GM19328 (cell line): ENCODE results near the gene PLOD1.

Experiments used
- ATAC-seq: cut with Tn5 transposase; IDR thresholded peaks from one replicate; pipeline ENCODE4 v1.9.1; 2021; ENCODE audit warnings: mild to moderate bottlenecking, moderate library complexity; ENCODE audit not compliant: unreplicated experiment

The PLOD1 gene

DNA sequence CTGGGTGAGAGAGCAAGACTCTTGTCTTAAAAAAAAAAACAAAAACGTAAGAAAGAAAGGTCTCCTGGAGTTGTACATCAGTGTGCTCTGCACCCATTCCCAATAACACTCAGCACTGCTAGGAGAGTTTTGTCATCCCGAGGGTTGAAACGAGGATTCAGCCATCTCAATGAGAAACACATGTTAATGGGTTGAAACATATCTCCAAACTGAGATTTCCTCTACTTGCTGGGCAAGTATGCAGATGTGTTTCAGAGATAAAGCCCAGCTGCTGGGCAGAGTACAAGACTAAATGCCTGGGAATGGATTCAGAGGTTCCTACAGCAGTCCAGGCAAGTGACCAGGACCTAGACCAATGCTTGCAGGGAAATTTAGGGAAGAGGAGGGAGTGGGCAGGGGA is 43.1 kb downstream of the PLOD1 start:
- no peak for ATAC-seq

- ATAC-seq, result no peak
Measured at GRCh38 chr1:11978301-11978700, 43.8 kb downstream of the PLOD1 start.

DNA sequence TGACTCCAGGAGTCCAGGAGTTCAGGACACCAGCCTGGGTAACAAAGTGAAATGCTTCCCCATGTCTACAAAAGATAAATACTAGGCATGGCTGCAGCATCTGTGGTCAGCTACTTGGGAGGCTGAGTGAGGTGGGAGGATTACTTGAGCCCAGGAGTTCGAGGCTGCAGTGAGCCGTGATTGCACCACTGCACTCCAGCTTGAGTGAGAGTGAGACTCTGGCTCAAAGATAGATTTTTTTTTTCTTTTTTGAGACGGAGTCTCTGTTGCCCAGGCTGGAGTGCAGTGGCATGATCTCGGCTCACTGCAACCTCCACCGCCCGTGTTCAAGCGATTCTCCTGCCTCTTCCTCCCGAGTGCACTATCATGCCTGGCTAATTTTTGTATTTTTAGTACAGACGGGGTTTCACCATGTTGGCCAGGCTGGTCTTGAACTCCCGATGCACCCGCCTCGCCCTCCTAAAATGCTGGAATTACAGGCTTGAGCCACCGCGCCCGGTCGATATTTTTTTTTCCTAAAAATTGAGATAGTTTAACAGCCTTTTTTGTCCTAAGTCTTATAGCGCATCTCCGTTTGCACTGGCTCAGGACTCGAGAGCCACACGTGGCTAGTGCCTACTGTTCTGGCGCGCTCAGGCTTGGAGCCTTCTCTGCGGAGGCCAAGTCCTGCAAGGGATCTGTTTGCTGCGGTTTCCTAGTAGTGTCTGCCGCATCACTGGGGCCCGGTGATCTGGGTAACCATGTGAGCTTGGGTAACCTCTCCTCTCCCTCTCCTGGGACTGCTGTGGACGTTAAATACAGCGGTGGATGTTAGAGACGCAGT is 44.7 kb downstream of the PLOD1 start:
- no peak for ATAC-seq

DNA sequence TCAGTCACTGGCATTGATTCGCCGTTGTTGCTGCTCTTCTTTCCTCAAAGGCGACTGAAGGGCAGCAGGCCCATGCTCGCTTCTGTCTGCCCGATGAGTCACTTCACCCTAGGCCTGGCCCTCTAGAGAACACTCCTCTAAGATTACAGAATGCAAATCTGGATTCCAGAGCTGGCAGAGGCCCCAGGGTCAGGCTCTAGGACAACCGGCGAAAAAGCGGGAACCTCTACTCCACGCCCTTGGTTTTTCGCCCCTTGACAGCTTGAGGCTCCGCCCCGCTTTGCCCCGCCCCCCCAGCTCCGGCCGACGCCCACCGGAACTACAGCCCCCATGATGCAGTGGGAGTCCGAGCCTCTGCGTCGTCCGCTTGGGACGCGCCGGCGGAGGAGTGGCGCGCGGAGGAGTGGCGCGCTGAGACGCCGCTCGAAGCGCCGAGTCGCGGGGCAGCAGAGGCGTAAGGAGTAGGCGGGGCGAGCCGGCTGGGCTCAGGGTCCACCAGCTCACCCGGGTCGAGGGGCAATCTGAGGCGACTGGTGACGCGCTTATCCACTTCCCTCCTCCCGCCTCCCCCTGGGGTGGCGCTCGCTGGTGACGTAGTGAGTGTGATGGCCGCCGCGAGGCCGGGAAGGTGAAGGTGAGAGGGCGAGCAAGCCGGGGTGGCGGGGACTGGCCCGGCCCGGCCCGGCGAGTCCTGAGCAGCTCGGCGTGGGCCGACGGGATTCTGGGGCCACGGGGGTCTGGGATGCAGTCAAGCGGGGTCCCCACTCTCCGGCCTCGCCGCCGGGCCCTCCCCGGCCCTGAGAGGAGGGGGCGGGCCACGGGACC is 45.5 kb downstream of the PLOD1 start, which contains the start of gene MFN2:
Gene MFN2 (plus strand): TSS at position 594 of the 825 bp plus-strand sequence. CDS start 8,725 bp downstream, outside the sequence.
- ATAC-seq, result peak; percentile 86

DNA sequence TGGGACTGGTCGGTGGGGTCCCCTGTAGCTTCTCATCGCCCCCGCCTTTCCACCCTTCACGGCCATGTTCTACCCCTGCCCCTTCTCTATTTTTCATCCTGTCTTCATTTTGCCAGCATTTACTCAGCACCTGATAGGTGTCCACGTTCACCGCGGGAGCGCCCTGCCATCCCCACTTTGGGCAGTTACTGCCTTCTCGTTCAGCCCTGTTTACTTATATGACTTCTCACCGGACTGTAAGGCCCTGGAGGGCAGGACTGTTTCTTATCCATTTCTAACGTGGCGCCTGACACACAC is 46.1 kb downstream of the PLOD1 start:
- ATAC-seq, result no peak

- no peak for ATAC-seq
Measured at GRCh38 chr1:11981378-11982009, 47.0 kb downstream of the PLOD1 start.

DNA sequence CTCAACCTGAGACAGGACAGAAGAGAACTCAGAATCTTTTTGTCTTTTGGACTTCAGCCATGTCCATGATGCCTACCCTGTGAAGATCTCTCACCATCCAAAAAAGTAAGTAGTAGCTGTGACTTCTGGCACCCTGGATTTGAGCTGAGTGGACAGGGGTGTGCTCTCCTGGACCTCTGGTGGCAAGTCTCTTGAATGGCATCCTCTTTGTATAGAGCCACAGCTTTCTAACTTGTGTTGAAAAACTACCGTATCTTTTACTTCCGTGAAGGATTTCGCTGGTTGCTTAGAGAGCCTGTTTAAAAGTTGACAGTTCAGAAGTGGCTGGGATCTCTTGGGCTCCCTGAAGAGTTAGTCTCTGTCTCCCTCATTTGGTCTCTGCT is 47.5 kb downstream of the PLOD1 start:
- no peak for ATAC-seq

DNA sequence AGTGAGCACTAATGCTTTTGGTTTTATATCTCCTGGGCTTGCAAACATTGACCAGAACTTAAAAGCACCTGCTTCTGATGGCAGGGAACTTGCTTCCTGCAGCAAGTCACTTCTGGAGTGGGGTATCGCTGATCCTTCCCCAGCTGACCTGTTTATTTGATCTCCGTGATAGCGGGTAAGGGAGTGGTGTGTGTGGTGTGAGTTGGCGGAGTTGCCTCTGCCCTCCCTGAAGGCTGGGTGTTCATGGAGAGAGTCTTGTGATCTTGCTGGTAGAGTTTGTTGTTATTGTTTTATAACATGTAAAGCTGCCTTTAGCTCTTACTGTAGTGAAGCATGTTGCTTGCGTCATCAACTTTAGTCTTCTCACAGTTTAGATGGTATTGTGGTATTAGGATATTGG is 49.6 kb downstream of the PLOD1 start:
- no peak for ATAC-seq

- no peak for ATAC-seq
Measured at GRCh38 chr1:11984576-11984975, 50.1 kb downstream of the PLOD1 start.

- no peak for ATAC-seq
Measured at GRCh38 chr1:11985171-11985570, 50.7 kb downstream of the PLOD1 start.

DNA sequence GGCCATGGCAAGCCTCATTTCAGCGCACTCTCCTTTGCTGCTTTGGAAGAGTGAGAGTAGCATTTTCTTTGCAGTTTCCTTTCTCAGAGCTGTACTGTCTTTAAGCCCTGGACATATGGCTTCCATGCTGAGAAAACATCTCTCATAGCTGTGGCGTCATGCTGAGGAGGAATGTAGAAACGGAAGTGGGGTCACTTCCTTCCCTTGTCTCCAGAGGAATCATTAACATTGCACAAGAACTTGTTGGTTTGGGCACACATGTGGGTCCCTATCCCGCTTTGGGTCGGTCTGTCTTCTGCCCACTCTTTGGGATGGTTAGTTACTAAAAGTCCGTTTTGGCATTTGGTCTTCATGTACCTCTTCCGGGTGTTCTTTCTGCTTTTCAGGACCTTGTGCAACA is 51.3 kb downstream of the PLOD1 start:
- no peak for ATAC-seq

- ATAC-seq, result no peak
Measured at GRCh38 chr1:11989669-11990068, 55.2 kb downstream of the PLOD1 start.

- ATAC-seq, result no peak
Measured at GRCh38 chr1:11990303-11991032, 56.0 kb downstream of the PLOD1 start.

DNA sequence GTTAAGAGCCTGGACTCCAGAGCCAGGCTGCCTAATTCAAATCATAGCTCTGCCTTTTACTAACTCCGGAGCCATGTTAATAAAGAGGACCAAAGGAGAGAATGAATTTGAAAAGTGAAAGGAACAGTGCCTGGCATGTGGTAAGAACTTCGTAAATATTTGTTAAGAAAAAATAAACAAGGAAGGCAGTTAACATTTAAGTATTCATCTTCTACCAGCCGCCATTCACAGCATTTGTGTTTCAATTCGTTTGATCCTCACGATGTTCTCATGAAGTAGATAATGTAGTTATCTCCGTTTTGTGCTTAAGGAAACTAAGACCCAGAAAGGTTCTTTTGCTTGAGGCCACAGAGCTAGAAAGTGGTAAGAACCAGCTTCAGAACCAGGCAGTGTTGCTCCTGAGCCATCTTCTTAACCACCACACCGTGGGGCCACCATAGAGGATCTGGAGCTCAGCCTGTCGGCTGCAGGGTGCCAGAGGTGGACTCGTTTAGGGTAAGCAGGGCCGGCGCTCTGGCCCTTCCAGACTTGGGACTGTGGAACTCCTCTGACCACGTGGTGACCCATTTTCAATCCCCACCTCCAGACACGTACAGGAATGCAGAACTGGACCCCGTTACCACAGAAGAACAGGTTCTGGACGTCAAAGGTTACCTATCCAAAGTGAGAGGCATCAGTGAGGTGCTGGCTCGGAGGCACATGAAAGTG is 57.6 kb downstream of the PLOD1 start:
- ATAC-seq, result no peak

- ATAC-seq, result no peak
Measured at GRCh38 chr1:11997081-11997850, 62.7 kb downstream of the PLOD1 start.

- ATAC-seq, result no peak
Measured at GRCh38 chr1:11998636-11999035, 64.1 kb downstream of the PLOD1 start.

DNA sequence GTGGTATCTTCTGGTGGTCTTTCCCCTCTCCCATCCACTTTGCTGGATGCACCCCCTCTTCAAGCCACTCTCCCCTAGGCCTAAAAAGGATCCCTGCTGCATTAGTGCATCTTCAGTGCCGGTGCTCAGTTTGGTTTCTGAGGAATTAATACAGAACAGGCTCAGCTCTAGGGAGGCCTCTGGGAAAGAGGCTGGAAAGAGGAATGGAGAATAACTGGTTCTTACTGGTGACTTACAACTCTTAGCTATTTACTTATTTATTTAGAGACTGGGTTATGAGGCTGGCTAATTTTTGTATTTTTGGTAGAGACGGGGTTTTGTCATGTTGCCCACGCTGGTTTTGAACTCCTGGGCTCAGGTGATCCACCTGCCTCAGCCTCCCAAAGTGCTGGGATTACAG is 64.7 kb downstream of the PLOD1 start:
- no peak for ATAC-seq

- ATAC-seq, result no peak
Measured at GRCh38 chr1:12001249-12001917, 66.9 kb downstream of the PLOD1 start.

- no peak for ATAC-seq
Measured at GRCh38 chr1:12001996-12002493, 67.5 kb downstream of the PLOD1 start.
